Stomach (tissue), 4 donors: Measurements from ENCODE around the gene CD3G.

ENCODE experiments used
- CTCF ChIP-seq, 7 experiments: fragments of 450-650 bp in 4 of 7; fragments of 200-600 bp in 3 of 7; sonication (generic) in 3 of 7; IDR thresholded peaks; one replicate each; pipeline ENCODE4 v1.5.1; 2016 to 2019; ENCODE audit warnings: antibody characterized with exemption in 7 of 7, control low read depth in 2 of 7, mild to moderate bottlenecking in 1 of 7
- POLR2A ChIP-seq, 4 donors: fragments of 450-650 bp; IDR thresholded peaks; one replicate each; pipeline ENCODE4 v1.6.1; 2016; ENCODE audit warnings: antibody characterized with exemption in 4 of 4, control low read depth in 2 of 4, mild to moderate bottlenecking in 1 of 4, moderate library complexity in 1 of 4
- POLR2AphosphoS5 ChIP-seq, 3 donors: sonication (generic); formaldehyde crosslinking; IDR thresholded peaks; one replicate each; pipeline ENCODE4 v1.6.1; 2016; ENCODE audit warnings: antibody characterized with exemption in 3 of 3

GRCh38 chr11:118311518-118311917 is 32.6 kb upstream of the CD3G start:
- no peak for TF ChIP-seq POLR2AphosphoS5 (IDR thresholded peaks at IDR 0.05)
- no peak for TF ChIP-seq POLR2A (IDR thresholded peaks at IDR 0.05)
- TF ChIP-seq CTCF (IDR thresholded peaks at IDR 0.05): no peak
